Type B pancreatic cell (in vitro differentiated cells): ENCODE data around the gene ZNRF4. TPM values are rescaled to one million over a fixed set of nuclear protein-coding genes. Genes with fewer than 3 reads are reported as not detected.

Source experiments
- DNase-seq: peaks from one replicate; pipeline ENCODE4 v3.0.0; 2021; ENCODE audit warnings: mixed read lengths; ENCODE audit not compliant: unreplicated experiment; ENCODE audit errors: extremely low spot score
- H3K27ac Mint-ChIP-seq: 2 replicates; pipeline ENCODE4 v1.8.0; 2021; ENCODE audit warnings: mild to moderate bottlenecking, mixed read lengths
- H3K27me3 Mint-ChIP-seq: 2 replicates; pipeline ENCODE4 v1.8.0; 2021; ENCODE audit warnings: mixed read lengths
- H3K36me3 Mint-ChIP-seq: 2 replicates; pipeline ENCODE4 v1.8.0; 2021; ENCODE audit warnings: mixed read lengths
- H3K4me1 Mint-ChIP-seq: one replicate; pipeline ENCODE4 v1.8.0; 2021; ENCODE audit warnings: mixed read lengths; ENCODE audit not compliant: unreplicated experiment
- H3K4me3 Mint-ChIP-seq: 2 replicates; pipeline ENCODE4 v1.8.0; 2021; ENCODE audit warnings: mild to moderate bottlenecking, mixed read lengths
- H3K9me3 Mint-ChIP-seq: 2 replicates; pipeline ENCODE4 v1.8.0; 2021; ENCODE audit warnings: mixed read lengths
- CTCF ChIP-seq: fragments of 200-600 bp; sonication (generic); conservative IDR thresholded peaks from 2 replicates; pipeline ENCODE4 v1.5.0; 2021; ENCODE audit warnings: antibody characterized with exemption, mild to moderate bottlenecking
- total RNA-seq: library from RNA; stranded (reverse); gene quantifications from 2 replicates; pipeline ENCODE4 v1.2.1, GENCODE V29; 2021; ENCODE audit warnings: low replicate concordance

ZNRF4 gene
- total RNA-seq, 1 donor from 2014 or later: not detected

- no peak for TF ChIP-seq CTCF
- H3K27ac Mint-ChIP-seq: no peak overlapping the region
- no peak for DNase-seq
- H3K4me1 Mint-ChIP-seq: no peaks in the 10 kb centered on the region
- no peak overlapping the region for H3K4me3 Mint-ChIP-seq
- no peaks in the 10 kb centered on the region for H3K9me3 Mint-ChIP-seq
- no peaks in the 10 kb centered on the region for H3K36me3 Mint-ChIP-seq
- H3K27me3 Mint-ChIP-seq: peaks cover 19% of the 10 kb centered on the region
These were observed 4.6 kb upstream of the ZNRF4 start for GRCh38 chr19:5450482-5451126.

GRCh38 chr19:5451494-5451893 lies 3.7 kb upstream of the ZNRF4 start:
- Mint-ChIP-seq H3K36me3 (no peaks in the 10 kb centered on the region), H3K9me3 (no peaks in the 10 kb centered on the region), H3K27ac (no peak overlapping the region), H3K27me3 (peaks cover 19% of the 10 kb centered on the region), H3K4me1 (no peaks in the 10 kb centered on the region), H3K4me3 (no peak overlapping the region)
- TF ChIP-seq CTCF: no peak
- no peak for DNase-seq

- H3K4me1 Mint-ChIP-seq: no peaks in the 10 kb centered on the region
- H3K9me3 Mint-ChIP-seq: no peaks in the 10 kb centered on the region
- no peak overlapping the region for H3K4me3 Mint-ChIP-seq
- H3K27ac Mint-ChIP-seq: no peak overlapping the region
- H3K27me3 Mint-ChIP-seq: peaks cover 16% of the 10 kb centered on the region
- no peak for TF ChIP-seq CTCF
- no peaks in the 10 kb centered on the region for H3K36me3 Mint-ChIP-seq
- DNase-seq: no peak
These were observed 2.3 kb upstream of the ZNRF4 start for GRCh38 chr19:5452594-5453565.

- TF ChIP-seq CTCF: no peak
- H3K9me3 Mint-ChIP-seq: no peaks in the 10 kb centered on the region
These were observed 474 bp upstream of the ZNRF4 start for GRCh38 chr19:5454743-5455142.

GRCh38 chr19:5456130-5456840 lies 1.1 kb downstream of the ZNRF4 start:
- no peak for DNase-seq
- TF ChIP-seq CTCF: no peak
- Mint-ChIP-seq H3K36me3 (no peaks in the 10 kb centered on the region), H3K27me3 (no peaks in the 10 kb centered on the region), H3K4me3 (no peak overlapping the region), H3K4me1 (no peaks in the 10 kb centered on the region), H3K9me3 (no peaks in the 10 kb centered on the region), H3K27ac (no peak overlapping the region)

More at GRCh38 chr19:5454743-5455142, 474 bp upstream of the ZNRF4 start:
- H3K4me1 Mint-ChIP-seq: no peaks in the 10 kb centered on the region
- no peak overlapping the region for H3K27ac Mint-ChIP-seq
- H3K27me3 Mint-ChIP-seq: peaks cover 5% of the 10 kb centered on the region
- no peaks in the 10 kb centered on the region for H3K36me3 Mint-ChIP-seq
- no peak overlapping the region for H3K4me3 Mint-ChIP-seq
- DNase-seq: no peak
